Mesodermal cell (in vitro differentiated cells): ENCODE measurements around the gene SLC25A30.

Experiments used
- H3K27ac ChIP-seq: 2 replicates; pipeline ENCODE4 v1.7.0; 2013; ENCODE audit warnings: mild to moderate bottlenecking, low read depth, low read length, moderate library complexity; ENCODE audit not compliant: severe bottlenecking
- H3K36me3 ChIP-seq: 2 replicates; pipeline ENCODE4 v1.7.1; 2013; ENCODE audit warnings: mild to moderate bottlenecking, low read length, moderate library complexity; ENCODE audit not compliant: control insufficient read depth, insufficient read depth
- H3K4me1 ChIP-seq: one replicate; pipeline ENCODE4 v1.7.1; 2013; ENCODE audit warnings: mild to moderate bottlenecking, low read length; ENCODE audit not compliant: insufficient read depth, control insufficient read depth, poor library complexity, severe bottlenecking
- H3K4me3 ChIP-seq: 2 replicates; pipeline ENCODE4 v1.7.0; 2013; ENCODE audit warnings: low read length, control low read depth, mild to moderate bottlenecking; ENCODE audit not compliant: insufficient read depth, poor library complexity, severe bottlenecking; ENCODE audit errors: extremely low read depth
- H3K9me3 ChIP-seq: 2 replicates; pipeline ENCODE4 v1.7.1; 2013; ENCODE audit warnings: mild to moderate bottlenecking, low read length, moderate library complexity; ENCODE audit not compliant: control insufficient read depth
- WGBS, 2 experiments: methylation state at CpG; one replicate each; pipeline ENCODE4 v1.1.5; 2013; ENCODE audit warnings: missing lambda C conversion rate in 2 of 2; ENCODE audit not compliant: insufficient coverage in 2 of 2; 5-methylcytosine and 5-hydroxymethylcytosine counted together

Gene SLC25A30

DNA sequence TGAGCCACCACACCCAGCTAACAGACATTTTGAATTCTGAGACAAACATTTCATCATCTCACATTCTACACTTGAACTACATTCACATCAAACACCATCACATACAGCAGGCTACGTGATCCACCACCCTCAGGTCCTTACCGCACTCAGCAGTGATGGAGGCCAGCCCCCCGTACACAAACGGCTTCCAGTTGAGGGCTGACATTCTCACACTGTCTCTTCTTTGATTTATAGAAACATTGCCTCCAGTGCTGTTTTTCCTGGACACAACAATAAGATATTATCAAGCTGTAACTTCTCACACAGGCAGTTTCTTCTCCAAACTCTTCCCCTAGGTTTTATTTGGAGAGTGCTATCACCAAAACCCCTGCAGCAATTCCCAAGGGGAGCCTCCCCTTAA, 7.0 kb downstream of the SLC25A30 start:
- Histone ChIP-seq H3K36me3 (peaks cover 26% of the 10 kb centered on the region), H3K27ac (no peak overlapping the region), H3K4me1 (peaks cover 7% of the 10 kb centered on the region), H3K9me3 (no peaks in the 10 kb centered on the region), H3K4me3 (no peak overlapping the region)
- 92 to 96% methylated on average over 4 of the region's 4 CpGs for WGBS, 2 experiments

DNA sequence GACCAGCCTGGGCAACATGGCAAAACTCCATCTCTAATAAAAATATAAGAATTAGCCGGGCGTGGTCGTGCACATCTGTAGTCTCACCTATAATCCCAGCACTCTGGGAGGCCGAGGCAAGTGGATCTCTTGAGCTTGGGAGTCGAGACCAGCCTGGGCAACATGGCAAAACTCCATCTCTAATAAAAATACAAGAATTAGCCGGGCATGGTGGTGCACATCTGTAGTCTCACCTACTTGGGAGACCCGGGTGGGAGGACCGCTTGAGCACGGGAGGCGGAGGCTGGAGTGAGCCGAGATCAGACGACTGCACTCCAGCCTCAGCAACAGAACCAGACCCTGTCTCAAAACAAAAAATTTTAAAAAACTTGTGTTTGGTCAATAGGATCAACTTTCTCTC, 7.7 kb downstream of the SLC25A30 start:
- 92 to 97% methylated on average over 8 to 10 of the region's 12 CpGs for WGBS, 2 experiments
- Histone ChIP-seq H3K36me3 (peaks cover 30% of the 10 kb centered on the region), H3K4me1 (peaks cover 7% of the 10 kb centered on the region), H3K4me3 (no peak overlapping the region), H3K9me3 (no peaks in the 10 kb centered on the region), H3K27ac (no peak overlapping the region)

DNA sequence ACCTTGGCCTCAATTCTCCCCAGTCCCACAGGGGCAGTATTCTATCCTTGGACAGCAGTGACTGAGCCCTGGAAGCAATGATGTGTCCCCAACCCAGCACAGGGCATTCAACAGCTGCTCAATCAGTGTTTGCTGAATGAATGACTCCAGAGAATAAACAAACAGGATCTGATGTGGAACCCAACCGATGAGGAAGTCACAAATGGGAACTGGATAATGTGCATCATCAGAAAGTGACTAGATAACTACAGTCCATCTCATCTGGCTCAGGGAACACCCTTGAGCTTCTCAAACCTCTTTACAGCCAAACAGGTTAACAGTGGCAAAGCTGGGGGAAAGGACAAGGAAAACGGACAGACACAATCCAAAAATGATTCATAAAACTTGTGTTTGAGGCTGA, 8.2 kb downstream of the SLC25A30 start:
- Histone ChIP-seq H3K4me3 (no peak overlapping the region), H3K9me3 (no peaks in the 10 kb centered on the region), H3K4me1 (peaks cover 7% of the 10 kb centered on the region), H3K27ac (no peak overlapping the region), H3K36me3 (peaks cover 34% of the 10 kb centered on the region)
- 86 to 100% methylated on average over 1 of the region's 2 CpGs for WGBS, 2 experiments

- no peak overlapping the region for H3K27ac ChIP-seq
- H3K9me3 ChIP-seq = no peaks in the 10 kb centered on the region
- no peaks in the 10 kb centered on the region for H3K4me1 ChIP-seq
- WGBS, 2 experiments = 78 to 94% methylated on average over 3 of the region's 3 CpGs
- H3K4me3 ChIP-seq = no peak overlapping the region
- peaks cover 60% of the 10 kb centered on the region for H3K36me3 ChIP-seq
Measured at GRCh38 chr13:45406421-45406820, 11.8 kb downstream of the SLC25A30 start.

- Histone ChIP-seq H3K27ac (no peak overlapping the region), H3K36me3 (peaks cover 72% of the 10 kb centered on the region), H3K9me3 (no peaks in the 10 kb centered on the region), H3K4me1 (no peaks in the 10 kb centered on the region), H3K4me3 (no peak overlapping the region)
- WGBS, 2 experiments = 80% methylated on average over 1 of the region's 3 CpGs; no CpG with 5 or more reads in 1 of the 2 experiments
Measured at GRCh38 chr13:45403081-45403480, 15.1 kb downstream of the SLC25A30 start.

- H3K9me3 ChIP-seq = no peaks in the 10 kb centered on the region
- WGBS, 2 experiments = 100% methylated on average over 1 to 2 of the region's 3 CpGs
- no peak overlapping the region for H3K4me3 ChIP-seq
- peaks cover 72% of the 10 kb centered on the region for H3K36me3 ChIP-seq
- no peaks in the 10 kb centered on the region for H3K4me1 ChIP-seq
- H3K27ac ChIP-seq = no peak overlapping the region
Measured at GRCh38 chr13:45402641-45403040, 15.5 kb downstream of the SLC25A30 start.

DNA sequence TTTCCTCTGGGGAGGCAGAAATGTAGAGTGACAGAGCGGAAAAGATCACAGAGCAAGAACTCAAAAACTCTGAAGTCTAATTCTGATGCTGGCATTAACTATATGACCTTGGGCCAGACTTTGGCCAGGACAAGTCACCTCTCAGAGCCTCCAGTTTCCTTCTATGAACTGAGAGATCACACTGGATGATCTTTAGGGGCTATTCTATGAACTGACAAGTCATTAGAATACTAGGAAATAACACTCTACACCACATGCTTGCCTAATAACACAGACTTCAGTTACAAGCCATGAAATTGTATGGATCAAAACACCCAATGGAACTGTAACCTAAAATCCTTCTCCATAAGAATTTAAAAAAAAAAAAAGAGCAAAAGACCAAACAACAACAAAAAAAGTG, 16.9 kb downstream of the SLC25A30 start:
- WGBS, 2 experiments = 100% methylated on average over 1 of the region's 1 CpG

GRCh38 chr13:45398877-45399276, 19.3 kb downstream of the SLC25A30 start:
- no peaks in the 10 kb centered on the region for H3K9me3 ChIP-seq
- H3K36me3 ChIP-seq = peaks cover 50% of the 10 kb centered on the region
- H3K4me3 ChIP-seq = no peak overlapping the region
- WGBS, 2 experiments = 100% methylated on average over 2 of the region's 4 CpGs
- no peak overlapping the region for H3K27ac ChIP-seq
- peaks cover 18% of the 10 kb centered on the region for H3K4me1 ChIP-seq

More for the DNA sequence above, 16.9 kb downstream of the SLC25A30 start:
- no peak overlapping the region for H3K27ac ChIP-seq
- H3K36me3 ChIP-seq = peaks cover 61% of the 10 kb centered on the region
- no peaks in the 10 kb centered on the region for H3K9me3 ChIP-seq
- H3K4me1 ChIP-seq = peaks cover 5% of the 10 kb centered on the region
- H3K4me3 ChIP-seq = no peak overlapping the region

DNA sequence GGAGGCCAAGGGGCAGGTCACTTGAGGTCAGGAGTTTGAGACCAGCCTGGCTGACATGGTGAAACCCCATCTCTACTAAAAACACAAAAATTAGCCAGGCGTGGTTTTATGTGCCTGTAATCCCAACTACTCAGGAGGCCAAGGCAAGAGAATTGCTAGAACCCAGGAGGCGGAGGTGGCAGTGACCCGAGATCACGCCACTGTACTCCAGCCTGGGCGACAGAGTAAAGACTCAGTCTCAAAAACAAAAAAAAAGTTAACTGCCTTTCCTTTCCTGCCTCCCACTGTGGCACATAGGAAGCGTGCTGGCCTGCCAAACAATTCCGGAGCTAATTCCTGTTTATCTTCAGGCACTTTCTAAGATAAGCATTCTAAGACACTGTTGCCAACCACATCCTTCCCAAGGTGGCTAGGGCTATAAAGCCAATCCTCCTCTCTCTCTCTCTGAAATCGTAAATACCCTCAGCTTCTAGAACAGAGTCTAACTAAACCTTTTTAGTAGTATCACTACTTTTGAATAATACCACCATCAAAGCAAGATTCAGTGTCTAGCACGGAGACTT, 21.6 kb downstream of the SLC25A30 start:
- H3K36me3 ChIP-seq = peaks cover 38% of the 10 kb centered on the region
- 77 to 84% methylated on average over 7 to 9 of the region's 9 CpGs for WGBS, 2 experiments
- no peak overlapping the region for H3K4me3 ChIP-seq
- H3K27ac ChIP-seq = peak overlapping the region; percentile 69
- peaks cover 18% of the 10 kb centered on the region for H3K4me1 ChIP-seq
- no peaks in the 10 kb centered on the region for H3K9me3 ChIP-seq

DNA sequence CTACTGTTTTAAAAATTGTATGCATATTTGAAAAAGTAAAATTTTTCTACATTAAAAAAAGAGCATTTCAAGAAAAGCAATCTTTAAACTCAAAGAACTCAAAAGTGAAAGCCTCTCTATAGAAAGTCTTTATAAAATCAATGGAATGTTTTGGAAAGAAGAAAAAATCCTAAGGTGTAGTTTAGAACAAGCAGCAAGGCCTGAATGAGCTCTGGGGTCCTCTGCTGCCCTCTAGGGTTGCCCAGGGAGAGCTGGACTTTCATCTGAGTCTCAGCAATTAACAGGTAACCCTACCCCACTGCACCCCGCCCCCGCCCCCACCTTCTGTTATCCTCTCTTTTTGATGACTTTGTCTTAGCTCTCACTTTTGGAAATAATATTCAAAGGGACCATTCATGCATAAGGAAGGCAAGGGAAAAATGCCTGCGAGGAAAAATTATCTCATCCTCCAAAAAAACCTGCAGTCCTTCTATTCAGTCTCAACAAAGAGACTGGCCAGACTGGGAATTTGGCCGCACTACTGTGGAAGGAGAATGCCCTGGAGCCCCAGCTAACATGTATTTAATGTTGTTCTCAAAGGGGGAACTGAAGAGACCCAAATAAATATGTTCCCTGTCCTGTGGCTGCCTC, 24.1 kb downstream of the SLC25A30 start:
- peaks cover 18% of the 10 kb centered on the region for H3K4me1 ChIP-seq
- no peaks in the 10 kb centered on the region for H3K9me3 ChIP-seq
- H3K27ac ChIP-seq = no peak overlapping the region
- H3K36me3 ChIP-seq = peaks cover 25% of the 10 kb centered on the region
- H3K4me3 ChIP-seq = no peak overlapping the region
- 100% methylated on average over 1 of the region's 4 CpGs; no CpG with 5 or more reads in 1 of the 2 experiments for WGBS, 2 experiments

GRCh38 chr13:45392811-45393210, 25.4 kb downstream of the SLC25A30 start:
- H3K4me1 ChIP-seq = peaks cover 18% of the 10 kb centered on the region
- no peak overlapping the region for H3K4me3 ChIP-seq
- no peak overlapping the region for H3K27ac ChIP-seq
- H3K36me3 ChIP-seq = peaks cover 16% of the 10 kb centered on the region
- H3K9me3 ChIP-seq = no peaks in the 10 kb centered on the region
- 85 to 100% methylated on average over 2 of the region's 5 CpGs for WGBS, 2 experiments
